SK-N-MC (cell line): ENCODE data around the gene PDE4C.

Experiments
- EZH2 ChIP-seq: fragments of 200-600 bp; sonication (generic); IDR thresholded peaks from one replicate; pipeline ENCODE4 v1.6.1; 2017; ENCODE audit warnings: antibody characterized with exemption
- FOXP2 ChIP-seq: optimal IDR thresholded peaks from 2 replicates; pipeline ENCODE3; 2011; ENCODE audit warnings: mild to moderate bottlenecking, moderate library complexity; ENCODE audit not compliant: insufficient read depth; ENCODE audit errors: extremely low read length, control extremely low read depth
- POLR2AphosphoS5 ChIP-seq: IDR thresholded peaks from 2 replicates; pipeline ENCODE4 v1.6.1; 2012; ENCODE audit warnings: mild to moderate bottlenecking, low read depth, low read length, borderline replicate concordance

DNA sequence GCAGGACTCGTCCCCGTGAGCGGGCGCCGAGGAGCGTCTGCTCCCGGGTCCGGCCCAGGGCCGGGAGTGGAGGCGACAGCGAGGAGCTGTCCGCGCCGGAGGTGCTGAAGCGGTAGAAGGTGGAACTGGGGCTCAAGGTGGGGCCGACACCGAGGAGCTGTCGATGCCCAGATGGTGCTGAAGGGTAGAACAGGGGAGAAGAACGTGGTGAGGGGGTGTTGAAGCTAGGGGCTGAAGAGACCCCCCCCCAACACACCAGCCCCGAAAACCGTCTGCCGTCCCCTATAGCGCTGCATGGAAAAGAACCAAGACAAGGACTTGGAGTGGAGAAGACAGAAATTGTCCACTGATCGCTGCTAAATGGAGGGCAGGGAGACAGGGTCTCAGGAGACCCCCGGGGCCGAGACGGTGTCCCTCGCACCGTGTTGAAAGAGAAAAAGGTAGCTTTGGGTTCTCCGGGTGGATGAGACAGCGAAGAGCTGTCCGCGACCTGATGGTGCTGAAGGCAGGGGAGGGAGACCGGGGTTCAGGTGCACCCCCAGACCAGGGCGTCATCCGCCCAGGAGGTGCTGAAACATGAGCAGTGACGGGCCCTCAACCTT lies 7.1 kb upstream of the PDE4C start:
- TF ChIP-seq EZH2 (no peak), POLR2AphosphoS5 (no peak), FOXP2 (no peak)
